HG03342 (cell line): ENCODE results near the gene PCDHB16.
"Not testable (repeated sequence)": the region's sequence is repeated elsewhere in the genome, so short reads cannot be mapped to it uniquely, and the experiment has no call there.

Experiments
- ATAC-seq: cut with Tn5 transposase; IDR thresholded peaks from one replicate; pipeline ENCODE4 v1.9.1; 2021; ENCODE audit warnings: mild to moderate bottlenecking, moderate library complexity; ENCODE audit not compliant: unreplicated experiment

PCDHB16 gene

GRCh38 chr5:141180313-141180712 is 1.9 kb upstream of the PCDHB16 start:
- ATAC-seq, result no peak

DNA sequence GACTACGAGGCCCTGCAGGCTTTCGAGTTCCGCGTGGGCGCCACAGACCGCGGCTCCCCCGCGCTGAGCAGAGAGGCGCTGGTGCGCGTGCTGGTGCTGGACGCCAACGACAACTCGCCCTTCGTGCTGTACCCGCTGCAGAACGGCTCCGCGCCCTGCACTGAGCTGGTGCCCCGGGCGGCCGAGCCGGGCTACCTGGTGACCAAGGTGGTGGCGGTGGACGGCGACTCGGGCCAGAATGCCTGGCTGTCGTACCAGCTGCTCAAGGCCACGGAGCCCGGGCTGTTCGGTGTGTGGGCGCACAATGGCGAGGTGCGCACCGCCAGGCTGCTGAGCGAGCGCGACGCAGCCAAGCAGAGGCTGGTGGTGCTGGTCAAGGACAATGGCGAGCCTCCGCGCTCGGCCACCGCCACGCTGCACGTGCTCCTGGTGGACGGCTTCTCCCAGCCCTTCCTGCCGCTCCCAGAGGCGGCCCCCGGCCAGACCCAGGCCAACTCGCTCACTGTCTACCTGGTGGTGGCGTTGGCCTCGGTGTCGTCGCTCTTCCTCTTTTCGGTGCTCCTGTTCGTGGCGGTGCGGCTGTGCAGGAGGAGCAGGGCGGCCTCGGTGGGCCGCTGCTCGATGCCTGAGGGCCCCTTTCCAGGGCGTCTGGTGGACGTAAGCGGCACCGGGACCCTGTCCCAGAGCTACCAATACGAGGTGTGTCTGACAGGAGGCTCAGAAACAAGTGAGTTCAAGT is 2.1 kb downstream of the PCDHB16 start:
- ATAC-seq, result not testable (repeated sequence)

- no peak for ATAC-seq
Measured at GRCh38 chr5:141186897-141187512, 4.8 kb downstream of the PCDHB16 start, which contains the start of gene PCDHB9. Gene PCDHB9 (plus strand): TSS chr5:141187161. CDS start chr5:141187319, 158 bp downstream.

- not testable (repeated sequence) for ATAC-seq
Measured at GRCh38 chr5:141188682-141189081, 6.5 kb downstream of the PCDHB16 start.

- not testable (repeated sequence) for ATAC-seq
Measured at GRCh38 chr5:141189131-141189530, 6.9 kb downstream of the PCDHB16 start.

GRCh38 chr5:141192110-141192725 is 10.0 kb downstream of the PCDHB16 start, which contains the start of gene PCDHB10:
Gene PCDHB10 (plus strand): TSS chr5:141192353. CDS start chr5:141192553, 200 bp downstream.
- ATAC-seq, result no peak

DNA sequence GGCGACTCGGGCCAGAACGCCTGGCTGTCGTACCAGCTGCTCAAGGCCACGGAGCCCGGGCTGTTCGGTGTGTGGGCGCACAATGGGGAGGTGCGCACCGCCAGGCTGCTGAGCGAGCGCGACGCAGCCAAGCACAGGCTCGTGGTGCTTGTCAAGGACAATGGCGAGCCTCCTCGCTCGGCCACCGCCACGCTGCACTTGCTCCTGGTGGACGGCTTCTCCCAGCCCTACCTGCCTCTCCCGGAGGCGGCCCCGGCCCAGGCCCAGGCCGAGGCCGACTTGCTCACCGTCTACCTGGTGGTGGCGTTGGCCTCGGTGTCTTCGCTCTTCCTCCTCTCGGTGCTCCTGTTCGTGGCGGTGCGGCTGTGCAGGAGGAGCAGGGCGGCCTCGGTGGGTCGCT is 12.1 kb downstream of the PCDHB16 start:
- ATAC-seq, result not testable (repeated sequence)

DNA sequence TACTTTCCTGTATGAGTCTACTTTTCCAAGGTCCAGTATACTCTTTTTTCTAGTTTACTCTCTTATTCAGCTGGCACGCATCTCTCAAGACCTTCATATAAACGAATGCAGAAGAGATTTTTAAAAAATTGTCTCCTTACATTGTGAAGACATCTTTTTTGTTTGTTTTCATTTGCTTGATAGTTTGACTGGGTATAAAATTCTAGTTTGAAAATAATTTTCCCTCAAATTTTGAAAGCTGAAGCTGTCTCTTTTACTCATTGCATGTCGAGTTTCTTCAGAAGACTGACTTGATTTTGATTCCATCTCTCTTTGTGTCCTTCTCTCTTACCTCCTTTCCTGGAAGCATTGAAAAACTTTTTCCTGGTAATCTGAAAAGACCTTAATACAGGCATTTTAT is 14.2 kb downstream of the PCDHB16 start:
- ATAC-seq, result no peak

DNA sequence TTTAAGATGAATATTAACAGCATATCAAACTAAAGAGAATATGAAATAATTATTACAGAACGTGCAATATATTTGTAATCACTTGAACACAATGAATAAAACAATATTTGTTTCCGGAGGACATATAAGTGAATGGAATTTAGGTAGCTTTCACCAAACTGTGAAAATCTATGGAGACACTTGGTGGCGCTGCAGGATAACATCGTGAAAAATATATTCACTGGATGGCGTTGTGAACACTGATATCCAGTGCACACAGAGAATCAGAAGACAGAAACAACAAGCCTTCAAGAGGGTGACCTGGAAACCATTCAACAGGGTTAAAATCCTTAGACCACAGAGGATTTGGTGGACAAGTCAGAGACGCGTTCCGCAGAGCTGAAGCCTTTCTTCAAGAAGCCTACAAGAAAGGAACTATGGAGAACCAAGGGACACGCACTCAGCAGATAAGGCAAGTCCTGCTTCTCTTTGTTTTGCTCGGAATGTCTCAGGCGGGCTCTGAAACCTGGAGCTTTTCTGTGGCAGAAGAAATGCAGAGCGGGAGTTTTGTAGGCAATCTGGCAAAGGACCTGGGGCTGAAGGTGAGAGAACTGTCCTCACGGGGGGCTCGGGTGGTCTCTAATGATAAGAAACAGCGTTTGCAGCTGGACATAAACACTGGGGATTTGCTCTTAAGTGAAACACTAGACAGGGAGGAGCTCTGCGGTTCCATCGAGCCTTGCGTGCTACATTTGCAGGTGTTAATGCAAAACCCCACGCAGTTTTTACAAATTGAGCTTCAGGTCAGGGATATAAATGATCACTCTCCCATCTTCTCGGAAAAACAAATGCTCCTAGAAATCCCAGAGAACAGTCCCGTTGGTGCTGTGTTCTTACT is 17.4 kb downstream of the PCDHB16 start, which contains the start of gene PCDHB11:
Gene PCDHB11 (plus strand): TSS at position 269 of the 877 bp plus-strand sequence. CDS start 148 bp downstream, at position 417.
- ATAC-seq, result no peak

DNA sequence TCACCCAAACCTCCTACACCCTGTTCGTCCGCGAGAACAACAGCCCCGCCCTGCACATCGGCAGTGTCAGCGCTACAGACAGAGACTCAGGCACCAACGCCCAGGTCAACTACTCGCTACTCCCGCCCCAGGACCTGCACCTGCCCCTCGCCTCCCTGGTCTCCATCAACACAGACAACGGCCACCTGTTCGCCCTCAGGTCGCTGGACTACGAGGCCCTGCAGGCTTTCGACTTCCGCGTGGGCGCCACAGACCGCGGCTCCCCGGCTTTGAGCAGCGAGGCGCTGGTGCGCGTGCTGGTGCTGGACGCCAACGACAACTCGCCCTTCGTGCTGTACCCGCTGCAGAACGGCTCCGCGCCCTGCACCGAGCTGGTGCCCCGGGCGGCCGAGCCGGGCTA is 18.9 kb downstream of the PCDHB16 start:
- not testable (repeated sequence) for ATAC-seq

GRCh38 chr5:141201646-141202045 is 19.5 kb downstream of the PCDHB16 start:
- not testable (repeated sequence) for ATAC-seq

GRCh38 chr5:141208478-141208877 is 26.3 kb downstream of the PCDHB16 start, which contains the start of gene PCDHB12:
Gene PCDHB12 (plus strand): TSS chr5:141208719. CDS start chr5:141208908, 189 bp downstream.
- no peak for ATAC-seq

- not testable (repeated sequence) for ATAC-seq
Measured at GRCh38 chr5:141210281-141210680, 28.1 kb downstream of the PCDHB16 start.

DNA sequence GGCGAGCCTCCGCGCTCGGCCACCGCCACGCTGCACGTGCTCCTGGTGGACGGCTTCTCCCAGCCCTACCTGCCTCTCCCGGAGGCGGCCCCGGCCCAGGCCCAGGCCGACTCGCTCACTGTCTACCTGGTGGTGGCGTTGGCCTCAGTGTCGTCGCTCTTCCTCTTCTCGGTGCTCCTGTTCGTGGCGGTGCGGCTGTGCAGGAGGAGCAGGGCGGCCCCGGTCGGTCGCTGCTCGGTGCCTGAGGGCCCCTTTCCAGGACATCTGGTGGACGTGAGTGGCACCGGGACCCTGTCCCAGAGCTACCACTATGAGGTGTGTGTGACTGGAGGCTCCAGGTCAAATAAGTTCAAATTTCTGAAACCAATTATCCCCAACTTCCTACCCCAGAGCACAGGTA is 28.7 kb downstream of the PCDHB16 start:
- ATAC-seq, result not testable (repeated sequence)

DNA sequence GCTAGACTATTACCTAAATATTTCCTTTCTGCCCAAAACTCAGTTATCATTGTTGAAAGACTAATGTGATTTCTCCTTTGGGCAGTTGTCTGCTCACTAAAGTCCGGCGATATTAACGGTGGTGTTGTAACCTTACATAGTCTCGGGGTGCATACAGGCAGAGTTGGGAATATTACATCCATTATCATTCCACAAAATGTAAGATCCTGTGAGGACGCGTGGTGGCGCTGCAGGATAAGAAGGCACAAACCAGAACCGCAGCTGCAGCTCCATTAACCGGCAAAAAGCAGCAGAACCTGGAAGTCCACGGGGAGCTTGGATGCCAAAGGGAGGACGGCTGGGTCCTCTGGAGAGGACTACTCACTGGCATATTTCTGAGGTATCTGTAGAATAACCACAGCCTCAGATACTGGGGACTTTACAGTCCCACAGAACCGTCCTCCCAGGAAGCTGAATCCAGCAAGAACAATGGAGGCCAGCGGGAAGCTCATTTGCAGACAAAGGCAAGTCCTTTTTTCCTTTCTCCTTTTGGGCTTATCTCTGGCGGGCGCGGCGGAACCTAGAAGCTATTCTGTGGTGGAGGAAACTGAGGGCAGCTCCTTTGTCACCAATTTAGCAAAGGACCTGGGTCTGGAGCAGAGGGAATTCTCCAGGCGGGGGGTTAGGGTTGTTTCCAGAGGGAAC is 31.6 kb downstream of the PCDHB16 start, which contains the start of gene PCDHB13:
Gene PCDHB13 (plus strand): TSS at position 264 of the 684 bp plus-strand sequence. CDS start 205 bp downstream, at position 469.
- ATAC-seq, result not testable (repeated sequence)

- not testable (repeated sequence) for ATAC-seq
Measured at GRCh38 chr5:141214583-141214982, 32.4 kb downstream of the PCDHB16 start.

GRCh38 chr5:141215504-141215903 is 33.3 kb downstream of the PCDHB16 start:
- ATAC-seq, result not testable (repeated sequence)

DNA sequence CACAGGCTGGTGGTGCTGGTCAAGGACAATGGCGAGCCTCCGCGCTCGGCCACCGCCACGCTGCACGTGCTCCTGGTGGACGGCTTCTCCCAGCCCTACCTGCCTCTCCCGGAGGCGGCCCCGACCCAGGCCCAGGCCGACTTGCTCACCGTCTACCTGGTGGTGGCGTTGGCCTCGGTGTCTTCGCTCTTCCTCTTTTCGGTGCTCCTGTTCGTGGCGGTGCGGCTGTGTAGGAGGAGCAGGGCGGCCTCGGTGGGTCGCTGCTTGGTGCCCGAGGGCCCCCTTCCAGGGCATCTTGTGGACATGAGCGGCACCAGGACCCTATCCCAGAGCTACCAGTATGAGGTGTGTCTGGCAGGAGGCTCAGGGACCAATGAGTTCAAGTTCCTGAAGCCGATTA is 33.8 kb downstream of the PCDHB16 start:
- not testable (repeated sequence) for ATAC-seq

- no peak for ATAC-seq
Measured at GRCh38 chr5:141223112-141223783, 41.1 kb downstream of the PCDHB16 start, which contains the start of gene PCDHB14. Gene PCDHB14 (plus strand): TSS chr5:141223343. CDS start chr5:141223506, 163 bp downstream.
